ENCODE results near the gene ATXN7L2.
"Not testable (repeated sequence)": the region's sequence is repeated elsewhere in the genome, so short reads cannot be mapped to it uniquely, and the experiment has no call there.

The ATXN7L2 gene

DNA sequence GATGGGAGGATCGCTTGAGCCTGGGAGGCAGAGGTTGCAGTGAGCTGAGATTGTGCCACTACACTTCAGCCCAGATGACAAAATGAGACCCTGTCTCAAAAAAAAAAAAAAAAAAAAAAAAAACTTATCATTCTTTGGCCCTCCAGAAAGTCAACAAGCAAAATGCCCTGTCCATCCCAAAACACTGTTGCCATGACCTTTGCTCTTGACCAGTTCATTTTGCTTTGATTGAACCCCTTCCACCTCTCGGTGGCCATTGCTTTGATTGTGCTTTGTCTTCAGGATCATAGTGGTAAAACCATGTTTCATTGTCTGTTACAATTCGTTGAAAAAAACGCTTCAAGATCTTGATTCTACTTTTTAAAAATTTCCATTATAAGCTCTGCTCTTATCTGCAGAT, 25.9 kb upstream of the ATXN7L2 start:
- H3K27me3 ChIP-seq (ENCODE audit: control insufficient read depth in 1 of 2, insufficient read depth in 2 of 2, low read length in 2 of 2), result no peaks in the 10 kb centered on the region
- no peaks in the 10 kb centered on the region for H3K36me3 ChIP-seq (ENCODE audit: control insufficient read depth in 2 of 2, insufficient read depth in 2 of 2, low read length in 2 of 2)
- no peak overlapping the region for H3K9ac ChIP-seq (ENCODE audit: low read length in 2 of 2)
- no peaks in the 10 kb centered on the region for H3K9me3 ChIP-seq (ENCODE audit: control insufficient read depth in 2 of 2, low read length in 2 of 2)
- no peak overlapping the region for H3K4me3 ChIP-seq (ENCODE audit: low read length in 2 of 2)
- H3K27ac ChIP-seq (ENCODE audit: low read length), result no peak overlapping the region
- H3K4me1 ChIP-seq (ENCODE audit: control insufficient read depth, insufficient read depth, low read length), result no peaks in the 10 kb centered on the region

GRCh38 chr1:109466125-109466451, 17.6 kb upstream of the ATXN7L2 start:
- peak overlapping the region; percentile 78 to 83 for H3K9ac ChIP-seq (ENCODE audit: low read length in 2 of 2)
- peaks cover 0 to 3% of the 10 kb centered on the region in 2 donors for H3K27me3 ChIP-seq (ENCODE audit: control insufficient read depth in 1 of 2, insufficient read depth in 2 of 2, low read length in 2 of 2)
- H3K27ac ChIP-seq (ENCODE audit: low read length), result peak overlapping the region; percentile 80
- peaks cover 7% of the 10 kb centered on the region for H3K4me1 ChIP-seq (ENCODE audit: control insufficient read depth, insufficient read depth, low read length)
- peak overlapping the region; percentile 79 to 85 for H3K4me3 ChIP-seq (ENCODE audit: low read length in 2 of 2)
- no peaks in the 10 kb centered on the region for H3K9me3 ChIP-seq (ENCODE audit: control insufficient read depth in 2 of 2, low read length in 2 of 2)
- no peaks in the 10 kb centered on the region for H3K36me3 ChIP-seq (ENCODE audit: control insufficient read depth in 2 of 2, insufficient read depth in 2 of 2, low read length in 2 of 2)

DNA sequence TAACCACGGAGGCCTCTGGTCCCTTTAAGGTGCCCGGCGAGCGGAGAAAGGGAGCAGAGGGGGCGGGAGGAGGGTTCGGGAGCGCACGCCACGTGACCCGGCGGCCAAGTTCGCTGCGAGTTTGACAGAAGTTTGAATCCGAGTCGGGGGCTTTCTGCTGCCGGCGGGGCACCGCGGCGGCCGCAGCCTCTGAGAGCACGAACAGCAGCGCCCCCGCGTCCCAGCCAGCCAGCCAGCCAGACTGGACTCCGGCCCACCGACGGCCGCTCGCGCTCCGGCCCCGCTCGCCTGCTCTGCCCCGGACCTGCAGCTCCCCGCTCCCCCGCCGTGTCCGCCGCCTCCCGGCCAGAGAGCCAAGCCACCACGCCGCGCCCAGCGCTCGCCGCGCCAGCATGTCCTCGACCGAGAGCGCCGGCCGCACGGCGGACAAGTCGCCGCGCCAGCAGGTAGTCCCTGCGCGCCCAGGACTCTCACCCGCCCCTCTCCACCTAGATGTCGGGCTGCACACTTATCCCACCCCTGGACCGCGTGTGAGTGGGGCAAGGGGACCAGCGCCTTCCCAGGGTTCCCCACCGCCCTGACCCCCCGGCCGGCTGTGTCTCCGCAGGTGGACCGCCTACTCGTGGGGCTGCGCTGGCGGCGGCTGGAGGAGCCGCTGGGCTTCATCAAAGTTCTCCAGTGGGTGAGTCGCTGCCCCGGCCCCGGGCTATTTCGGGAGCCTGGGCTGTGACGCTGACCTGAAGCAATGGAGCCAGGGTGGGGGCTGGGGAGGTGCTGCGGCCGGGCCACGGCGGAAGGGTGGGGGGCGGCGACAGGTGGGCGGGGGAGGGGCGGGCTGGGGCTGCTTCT, 17.0 kb upstream of the ATXN7L2 start, which contains the start of gene SYPL2:
Gene SYPL2, plus strand, starts transcription at position 95 of the 849 bp plus-strand sequence. Its CDS starts 298 bp downstream, at position 393.
- H3K9ac ChIP-seq (ENCODE audit: low read length in 2 of 2), result peak within 1 kb of the TSS; percentile 78 to 83
- peak within 1 kb of the TSS; percentile 79 to 85 for H3K4me3 ChIP-seq (ENCODE audit: low read length in 2 of 2)
- H3K27me3 ChIP-seq (ENCODE audit: control insufficient read depth in 1 of 2, insufficient read depth in 2 of 2, low read length in 2 of 2), result peaks cover 0 to 3% of the 10 kb centered on the region in 2 donors
- H3K4me1 ChIP-seq (ENCODE audit: control insufficient read depth, insufficient read depth, low read length), result peaks cover 7% of the 10 kb centered on the region
- no peaks in the 10 kb centered on the region for H3K36me3 ChIP-seq (ENCODE audit: control insufficient read depth in 2 of 2, insufficient read depth in 2 of 2, low read length in 2 of 2)
- no peaks in the 10 kb centered on the region for H3K9me3 ChIP-seq (ENCODE audit: control insufficient read depth in 2 of 2, low read length in 2 of 2)
- peak within 1 kb of the TSS; percentile 80 for H3K27ac ChIP-seq (ENCODE audit: low read length)

- peak overlapping the region; percentile 46 to 79 for H3K4me3 ChIP-seq (ENCODE audit: low read length in 2 of 2)
- peak overlapping the region in 1 of 2 donors; percentile 55 for H3K9ac ChIP-seq (ENCODE audit: low read length in 2 of 2)
- H3K27me3 ChIP-seq (ENCODE audit: control insufficient read depth in 1 of 2, insufficient read depth in 2 of 2, low read length in 2 of 2), result peaks cover 0 to 3% of the 10 kb centered on the region in 2 donors
- H3K27ac ChIP-seq (ENCODE audit: low read length), result peak overlapping the region; percentile 49
- no peaks in the 10 kb centered on the region for H3K9me3 ChIP-seq (ENCODE audit: control insufficient read depth in 2 of 2, low read length in 2 of 2)
- H3K4me1 ChIP-seq (ENCODE audit: control insufficient read depth, insufficient read depth, low read length), result peaks cover 7% of the 10 kb centered on the region
- no peaks in the 10 kb centered on the region for H3K36me3 ChIP-seq (ENCODE audit: control insufficient read depth in 2 of 2, insufficient read depth in 2 of 2, low read length in 2 of 2)
These were observed 16.4 kb upstream of the ATXN7L2 start for GRCh38 chr1:109467301-109467777.

- no peak overlapping the region for H3K4me3 ChIP-seq (ENCODE audit: low read length in 2 of 2)
- H3K27me3 ChIP-seq (ENCODE audit: control insufficient read depth in 1 of 2, insufficient read depth in 2 of 2, low read length in 2 of 2), result peaks cover 0 to 3% of the 10 kb centered on the region in 2 donors
- peaks cover 7% of the 10 kb centered on the region for H3K4me1 ChIP-seq (ENCODE audit: control insufficient read depth, insufficient read depth, low read length)
- no peaks in the 10 kb centered on the region for H3K9me3 ChIP-seq (ENCODE audit: control insufficient read depth in 2 of 2, low read length in 2 of 2)
- peak overlapping the region; percentile 49 for H3K27ac ChIP-seq (ENCODE audit: low read length)
- H3K36me3 ChIP-seq (ENCODE audit: control insufficient read depth in 2 of 2, insufficient read depth in 2 of 2, low read length in 2 of 2), result no peaks in the 10 kb centered on the region
- H3K9ac ChIP-seq (ENCODE audit: low read length in 2 of 2), result no peak overlapping the region
These were observed 15.6 kb upstream of the ATXN7L2 start for GRCh38 chr1:109468061-109468460.

- H3K27me3 ChIP-seq (ENCODE audit: control insufficient read depth in 1 of 2, insufficient read depth in 2 of 2, low read length in 2 of 2), result peaks cover 0 to 3% of the 10 kb centered on the region in 2 donors
These were observed 14.8 kb upstream of the ATXN7L2 start for GRCh38 chr1:109468903-109469302.

GRCh38 chr1:109470245-109470644, 13.5 kb upstream of the ATXN7L2 start:
- H3K36me3 ChIP-seq (ENCODE audit: control insufficient read depth in 2 of 2, insufficient read depth in 2 of 2, low read length in 2 of 2), result peaks cover 0 to under 1% of the 10 kb centered on the region in 2 donors
- H3K9me3 ChIP-seq (ENCODE audit: control insufficient read depth in 2 of 2, low read length in 2 of 2), result no peaks in the 10 kb centered on the region
- H3K9ac ChIP-seq (ENCODE audit: low read length in 2 of 2), result no peak overlapping the region
- no peak overlapping the region for H3K27ac ChIP-seq (ENCODE audit: low read length)
- H3K27me3 ChIP-seq (ENCODE audit: control insufficient read depth in 1 of 2, insufficient read depth in 2 of 2, low read length in 2 of 2), result peaks cover 0 to 3% of the 10 kb centered on the region in 2 donors
- peaks cover 4% of the 10 kb centered on the region for H3K4me1 ChIP-seq (ENCODE audit: control insufficient read depth, insufficient read depth, low read length)
- no peak overlapping the region for H3K4me3 ChIP-seq (ENCODE audit: low read length in 2 of 2)

More at GRCh38 chr1:109468903-109469302, 14.8 kb upstream of the ATXN7L2 start:
- H3K27ac ChIP-seq (ENCODE audit: low read length), result peak overlapping the region; percentile 31
- no peaks in the 10 kb centered on the region for H3K9me3 ChIP-seq (ENCODE audit: control insufficient read depth in 2 of 2, low read length in 2 of 2)
- H3K9ac ChIP-seq (ENCODE audit: low read length in 2 of 2), result no peak overlapping the region
- no peak overlapping the region for H3K4me3 ChIP-seq (ENCODE audit: low read length in 2 of 2)
- peaks cover 7% of the 10 kb centered on the region for H3K4me1 ChIP-seq (ENCODE audit: control insufficient read depth, insufficient read depth, low read length)
- no peaks in the 10 kb centered on the region for H3K36me3 ChIP-seq (ENCODE audit: control insufficient read depth in 2 of 2, insufficient read depth in 2 of 2, low read length in 2 of 2)

GRCh38 chr1:109472779-109473178, 10.9 kb upstream of the ATXN7L2 start:
- no peak overlapping the region for H3K4me3 ChIP-seq (ENCODE audit: low read length in 2 of 2)
- H3K9me3 ChIP-seq (ENCODE audit: control insufficient read depth in 2 of 2, low read length in 2 of 2), result no peaks in the 10 kb centered on the region
- no peak overlapping the region for H3K27ac ChIP-seq (ENCODE audit: low read length)
- peaks cover 11 to 18% of the 10 kb centered on the region in 2 donors for H3K36me3 ChIP-seq (ENCODE audit: control insufficient read depth in 2 of 2, insufficient read depth in 2 of 2, low read length in 2 of 2)
- H3K27me3 ChIP-seq (ENCODE audit: control insufficient read depth in 1 of 2, insufficient read depth in 2 of 2, low read length in 2 of 2), result no peaks in the 10 kb centered on the region
- H3K9ac ChIP-seq (ENCODE audit: low read length in 2 of 2), result no peak overlapping the region
- H3K4me1 ChIP-seq (ENCODE audit: control insufficient read depth, insufficient read depth, low read length), result no peaks in the 10 kb centered on the region

- H3K9me3 ChIP-seq (ENCODE audit: control insufficient read depth in 2 of 2, low read length in 2 of 2); H3K4me1 ChIP-seq (ENCODE audit: control insufficient read depth, insufficient read depth, low read length); H3K27ac ChIP-seq (ENCODE audit: low read length); H3K9ac ChIP-seq (ENCODE audit: low read length in 2 of 2); H3K27me3 ChIP-seq (ENCODE audit: control insufficient read depth in 1 of 2, insufficient read depth in 2 of 2, low read length in 2 of 2); H3K4me3 ChIP-seq (ENCODE audit: low read length in 2 of 2): not testable (repeated sequence)
- H3K36me3 ChIP-seq (ENCODE audit: control insufficient read depth in 2 of 2, insufficient read depth in 2 of 2, low read length in 2 of 2), result peaks cover 15 to 18% of the 10 kb centered on the region in 2 donors
These were observed 10.2 kb upstream of the ATXN7L2 start for GRCh38 chr1:109473284-109474057.

DNA sequence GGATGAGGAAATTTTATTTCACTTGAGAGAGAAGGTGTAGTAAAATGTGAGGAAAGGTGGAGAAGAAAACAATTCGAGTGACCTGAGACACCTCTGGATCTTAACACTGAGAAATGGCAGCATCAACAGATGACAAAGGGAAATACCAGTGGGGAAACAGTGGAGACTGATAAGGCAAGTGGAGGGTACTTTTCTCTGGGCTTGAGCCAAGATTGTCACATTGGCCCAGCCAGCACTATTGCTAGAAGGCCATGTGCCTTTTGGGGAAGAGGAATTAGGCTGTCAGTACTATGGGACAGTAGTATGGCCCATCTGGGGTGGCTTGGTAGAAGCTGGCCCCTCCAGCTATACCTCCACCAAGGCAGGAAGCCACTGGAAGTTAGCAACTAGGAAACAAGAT, 9.0 kb upstream of the ATXN7L2 start:
- Histone ChIP-seq H3K4me3 (ENCODE audit: low read length in 2 of 2) (no peak overlapping the region), H3K9me3 (ENCODE audit: control insufficient read depth in 2 of 2, low read length in 2 of 2) (no peaks in the 10 kb centered on the region), H3K4me1 (ENCODE audit: control insufficient read depth, insufficient read depth, low read length) (no peaks in the 10 kb centered on the region), H3K27me3 (ENCODE audit: control insufficient read depth in 1 of 2, insufficient read depth in 2 of 2, low read length in 2 of 2) (no peaks in the 10 kb centered on the region), H3K27ac (ENCODE audit: low read length) (no peak overlapping the region), H3K36me3 (ENCODE audit: control insufficient read depth in 2 of 2, insufficient read depth in 2 of 2, low read length in 2 of 2) (peaks cover 15 to 21% of the 10 kb centered on the region in 2 donors), H3K9ac (ENCODE audit: low read length in 2 of 2) (no peak overlapping the region)
